Astrocyte (in vitro differentiated cells and primary cell): ENCODE measurements around the gene RNF227. TPM values are rescaled to one million over a fixed set of nuclear protein-coding genes. Genes with fewer than 3 reads are reported as not detected.

Experiments used
- DNase-seq: peaks from one replicate; pipeline ENCODE4 v3.0.0-alpha.2; 2010; ENCODE audit warnings: low read depth
- FAIRE-seq: peaks from 2 replicates; lab custom pipeline; 2011; peaks lifted over from hg19 to GRCh38; lab: Jason Lieb, UNC
- H2AFZ ChIP-seq: 2 replicates; pipeline ENCODE4 v1.6.0; 2012; ENCODE audit warnings: low read depth, low read length, inconsistent platforms
- H3K27ac ChIP-seq: 2 replicates; pipeline ENCODE4 v1.5.1; 2011; ENCODE audit warnings: low read depth, low read length, inconsistent platforms
- H3K27me3 ChIP-seq: 2 replicates; pipeline ENCODE4 v1.6.0; 2011; ENCODE audit warnings: low read length, inconsistent platforms; ENCODE audit not compliant: insufficient read depth
- H3K36me3 ChIP-seq: 2 replicates; pipeline ENCODE4 v1.5.1; 2011; ENCODE audit warnings: low read length, inconsistent platforms; ENCODE audit not compliant: insufficient read depth
- H3K4me1 ChIP-seq: 2 replicates; pipeline ENCODE4 v1.5.1; 2011; ENCODE audit warnings: low read length, inconsistent platforms; ENCODE audit not compliant: insufficient read depth
- H3K4me2 ChIP-seq: 2 replicates; pipeline ENCODE4 v1.6.0; 2012; ENCODE audit warnings: low read length, inconsistent platforms
- H3K4me3 ChIP-seq: 2 replicates; pipeline ENCODE4 v1.5.1; 2011; ENCODE audit warnings: low read depth, mild to moderate bottlenecking, low read length, inconsistent platforms; ENCODE audit not compliant: insufficient read depth
- H3K79me2 ChIP-seq: 2 replicates; pipeline ENCODE4 v1.6.0; 2012; ENCODE audit warnings: mild to moderate bottlenecking, low read length, inconsistent platforms; ENCODE audit not compliant: insufficient read depth
- H3K9ac ChIP-seq: 2 replicates; pipeline ENCODE4 v1.6.0; 2012; ENCODE audit warnings: mild to moderate bottlenecking, low read length, inconsistent platforms
- H3K9me3 ChIP-seq: 2 replicates; pipeline ENCODE4 v1.5.1; 2012; ENCODE audit warnings: low read depth, mild to moderate bottlenecking, low read length, inconsistent platforms; ENCODE audit not compliant: insufficient read depth
- H4K20me1 ChIP-seq: 2 replicates; pipeline ENCODE4 v1.6.0; 2012; ENCODE audit warnings: low read length, inconsistent platforms; ENCODE audit not compliant: insufficient read depth
- H3K27ac Mint-ChIP-seq: one replicate; pipeline ENCODE4 v1.8.0; 2021; ENCODE audit warnings: mild to moderate bottlenecking, mixed read lengths; ENCODE audit not compliant: unreplicated experiment
- H3K27me3 Mint-ChIP-seq: one replicate; pipeline ENCODE4 v1.8.0; 2021; ENCODE audit warnings: low read depth, mixed read lengths; ENCODE audit not compliant: unreplicated experiment
- H3K36me3 Mint-ChIP-seq: one replicate; pipeline ENCODE4 v1.8.0; 2021; ENCODE audit warnings: low read depth, mixed read lengths; ENCODE audit not compliant: unreplicated experiment
- H3K4me1 Mint-ChIP-seq: one replicate; pipeline ENCODE4 v1.8.0; 2021; ENCODE audit warnings: low read depth, mixed read lengths; ENCODE audit not compliant: unreplicated experiment
- H3K4me3 Mint-ChIP-seq: one replicate; pipeline ENCODE4 v1.8.0; 2021; ENCODE audit warnings: mild to moderate bottlenecking, moderate library complexity, mixed read lengths; ENCODE audit not compliant: unreplicated experiment
- H3K9me3 Mint-ChIP-seq: one replicate; pipeline ENCODE4 v1.8.0; 2021; ENCODE audit warnings: mild to moderate bottlenecking, mixed read lengths; ENCODE audit not compliant: unreplicated experiment
- EZH2 ChIP-seq: IDR thresholded peaks from 2 replicates; pipeline ENCODE4 v1.6.1; 2012; ENCODE audit warnings: mild to moderate bottlenecking, low read length, inconsistent platforms; ENCODE audit not compliant: insufficient read depth
- total RNA-seq: library from RNA; stranded (reverse); gene quantifications from 2 replicates; pipeline ENCODE4 v1.2.1, GENCODE V29; 2021
- TF ChIP-seq, protein P1 (sequence below): IDR thresholded peaks from 2 replicates; pipeline ENCODE4 v1.5.1; 2011; ENCODE audit warnings: low read depth, mild to moderate bottlenecking, inconsistent platforms, low read length, moderate library complexity; ENCODE audit not compliant: insufficient read depth

RNF227 gene
- total RNA-seq, 1 donor from 2014 or later: 0.54 TPM

DNA sequence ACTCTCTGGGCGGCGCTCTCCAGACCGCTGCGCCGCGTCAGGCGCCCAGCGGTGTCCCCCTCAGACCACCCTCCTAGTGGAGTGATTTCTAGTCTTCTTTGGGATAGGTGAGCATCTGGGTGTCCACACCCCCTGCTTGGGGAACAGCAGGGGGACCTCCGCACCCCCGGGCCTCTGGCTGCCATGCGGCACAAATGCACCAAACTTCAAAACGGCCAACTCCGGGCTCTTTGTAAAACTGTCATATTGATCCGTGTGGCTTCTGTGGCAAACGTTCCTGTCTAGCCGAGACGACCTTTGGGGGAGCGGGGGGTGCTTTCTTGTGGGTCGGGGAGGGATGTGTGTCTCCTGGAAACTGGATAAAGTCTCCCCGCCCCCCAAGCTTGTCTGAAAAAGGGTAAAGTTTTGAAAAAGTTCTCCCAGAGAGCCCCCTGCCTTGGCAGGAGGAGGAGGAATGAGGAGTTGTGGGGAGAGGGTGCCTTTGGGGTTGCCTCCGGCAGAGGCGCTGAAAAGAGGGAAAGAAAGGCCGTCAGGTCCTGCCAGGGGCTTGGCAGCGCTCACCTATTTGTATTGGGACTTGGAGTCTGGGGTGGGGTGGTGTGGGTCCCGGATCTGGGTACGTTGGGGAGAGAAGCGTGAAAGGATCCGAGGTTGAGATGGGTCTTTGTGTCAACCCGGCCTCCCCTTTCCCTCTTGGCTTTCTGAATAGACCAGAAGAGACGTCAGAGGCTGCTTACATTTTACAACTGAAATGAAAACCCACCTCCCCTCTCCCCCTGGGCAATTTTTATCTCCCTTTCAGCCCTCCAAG lies 29.7 kb downstream of the RNF227 start:
- Histone ChIP-seq H3K4me2 (peak overlapping the region; percentile 96), H3K4me1 (peaks cover 35% of the 10 kb centered on the region), H2AFZ (peak overlapping the region; percentile 18), H3K79me2 (peaks cover 40% of the 10 kb centered on the region), H4K20me1 (peaks cover 33% of the 10 kb centered on the region), H3K36me3 (peaks cover 2% of the 10 kb centered on the region), H3K9ac (peak overlapping the region; percentile 87), H3K27me3 (no peaks in the 10 kb centered on the region), H3K27ac (peak overlapping the region; percentile 84), H3K9me3 (no peaks in the 10 kb centered on the region), H3K4me3 (peak overlapping the region; percentile 71)
- H3K4me3 Mint-ChIP-seq: no peak overlapping the region
- DNase-seq: no peak
- H3K9me3 Mint-ChIP-seq: no peaks in the 10 kb centered on the region
- no peak for FAIRE-seq
- TF ChIP-seq, protein P1, sequence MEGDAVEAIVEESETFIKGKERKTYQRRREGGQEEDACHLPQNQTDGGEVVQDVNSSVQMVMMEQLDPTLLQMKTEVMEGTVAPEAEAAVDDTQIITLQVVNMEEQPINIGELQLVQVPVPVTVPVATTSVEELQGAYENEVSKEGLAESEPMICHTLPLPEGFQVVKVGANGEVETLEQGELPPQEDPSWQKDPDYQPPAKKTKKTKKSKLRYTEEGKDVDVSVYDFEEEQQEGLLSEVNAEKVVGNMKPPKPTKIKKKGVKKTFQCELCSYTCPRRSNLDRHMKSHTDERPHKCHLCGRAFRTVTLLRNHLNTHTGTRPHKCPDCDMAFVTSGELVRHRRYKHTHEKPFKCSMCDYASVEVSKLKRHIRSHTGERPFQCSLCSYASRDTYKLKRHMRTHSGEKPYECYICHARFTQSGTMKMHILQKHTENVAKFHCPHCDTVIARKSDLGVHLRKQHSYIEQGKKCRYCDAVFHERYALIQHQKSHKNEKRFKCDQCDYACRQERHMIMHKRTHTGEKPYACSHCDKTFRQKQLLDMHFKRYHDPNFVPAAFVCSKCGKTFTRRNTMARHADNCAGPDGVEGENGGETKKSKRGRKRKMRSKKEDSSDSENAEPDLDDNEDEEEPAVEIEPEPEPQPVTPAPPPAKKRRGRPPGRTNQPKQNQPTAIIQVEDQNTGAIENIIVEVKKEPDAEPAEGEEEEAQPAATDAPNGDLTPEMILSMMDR: no peak
- no peak for TF ChIP-seq EZH2
- no peaks in the 10 kb centered on the region for H3K4me1 Mint-ChIP-seq
- peaks cover 12% of the 10 kb centered on the region for H3K36me3 Mint-ChIP-seq
- no peak overlapping the region for H3K27ac Mint-ChIP-seq
- no peaks in the 10 kb centered on the region for H3K27me3 Mint-ChIP-seq

DNA sequence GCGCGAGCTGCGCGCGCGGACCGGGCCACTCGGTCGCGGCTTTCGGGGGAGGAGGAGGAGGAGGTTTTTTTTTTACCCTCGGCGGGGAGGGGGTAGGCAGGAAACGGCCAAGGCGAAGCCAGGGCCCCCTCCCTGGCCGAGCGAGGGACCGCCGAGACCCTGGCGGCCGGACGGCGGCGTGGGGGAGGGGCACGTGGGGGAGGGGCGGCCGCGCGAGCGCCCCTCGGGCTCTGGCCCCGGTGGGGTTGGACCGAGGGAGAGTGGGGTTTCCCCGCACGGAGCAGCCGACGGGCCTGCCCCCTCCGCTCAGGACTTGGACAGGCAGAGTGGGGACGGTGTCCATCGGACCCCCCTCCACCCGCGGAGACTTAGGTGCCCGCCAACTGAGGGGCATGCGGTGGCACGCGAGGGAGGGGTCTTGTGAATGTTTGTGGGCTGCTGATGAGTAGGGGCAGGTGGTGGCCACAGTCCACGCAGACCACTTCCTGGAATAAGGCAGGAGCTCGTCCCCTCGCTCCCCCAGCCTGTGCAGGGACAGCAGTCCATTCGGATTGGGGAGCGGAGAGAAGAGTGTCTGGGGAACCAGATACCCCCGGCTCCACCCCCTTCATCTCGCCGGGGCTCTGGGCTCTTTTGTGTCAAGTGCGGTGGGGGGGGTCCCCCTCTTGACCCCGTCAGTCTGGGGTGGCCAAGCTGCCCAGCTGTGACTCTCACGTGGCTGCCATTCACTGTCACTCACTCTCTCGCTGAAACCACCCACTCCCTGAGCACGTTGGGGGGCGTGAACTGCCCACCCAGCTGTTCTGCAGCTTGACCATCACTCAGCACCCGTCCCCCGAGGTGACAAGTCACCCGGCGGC lies 30.5 kb downstream of the RNF227 start:
- FAIRE-seq: no peak
- Histone ChIP-seq H3K79me2 (peaks cover 40% of the 10 kb centered on the region), H3K4me2 (peak overlapping the region; percentile 96), H3K4me3 (peak overlapping the region; percentile 71), H3K27me3 (no peaks in the 10 kb centered on the region), H3K36me3 (peaks cover 9% of the 10 kb centered on the region), H3K9ac (peak overlapping the region; percentile 87), H3K9me3 (no peaks in the 10 kb centered on the region), H2AFZ (peak overlapping the region; percentile 36), H3K27ac (peak overlapping the region; percentile 84), H3K4me1 (peaks cover 35% of the 10 kb centered on the region), H4K20me1 (peaks cover 28% of the 10 kb centered on the region)
- H3K4me3 Mint-ChIP-seq: no peak overlapping the region
- no peak for DNase-seq
- H3K27me3 Mint-ChIP-seq: no peaks in the 10 kb centered on the region
- no peaks in the 10 kb centered on the region for H3K4me1 Mint-ChIP-seq
- TF ChIP-seq, protein P1: no peak
- no peak for TF ChIP-seq EZH2
- peaks cover 7% of the 10 kb centered on the region for H3K36me3 Mint-ChIP-seq
- no peaks in the 10 kb centered on the region for H3K9me3 Mint-ChIP-seq
- H3K27ac Mint-ChIP-seq: no peak overlapping the region
